ENCODE data around the gene SLC66A1.

SLC66A1 gene

DNA sequence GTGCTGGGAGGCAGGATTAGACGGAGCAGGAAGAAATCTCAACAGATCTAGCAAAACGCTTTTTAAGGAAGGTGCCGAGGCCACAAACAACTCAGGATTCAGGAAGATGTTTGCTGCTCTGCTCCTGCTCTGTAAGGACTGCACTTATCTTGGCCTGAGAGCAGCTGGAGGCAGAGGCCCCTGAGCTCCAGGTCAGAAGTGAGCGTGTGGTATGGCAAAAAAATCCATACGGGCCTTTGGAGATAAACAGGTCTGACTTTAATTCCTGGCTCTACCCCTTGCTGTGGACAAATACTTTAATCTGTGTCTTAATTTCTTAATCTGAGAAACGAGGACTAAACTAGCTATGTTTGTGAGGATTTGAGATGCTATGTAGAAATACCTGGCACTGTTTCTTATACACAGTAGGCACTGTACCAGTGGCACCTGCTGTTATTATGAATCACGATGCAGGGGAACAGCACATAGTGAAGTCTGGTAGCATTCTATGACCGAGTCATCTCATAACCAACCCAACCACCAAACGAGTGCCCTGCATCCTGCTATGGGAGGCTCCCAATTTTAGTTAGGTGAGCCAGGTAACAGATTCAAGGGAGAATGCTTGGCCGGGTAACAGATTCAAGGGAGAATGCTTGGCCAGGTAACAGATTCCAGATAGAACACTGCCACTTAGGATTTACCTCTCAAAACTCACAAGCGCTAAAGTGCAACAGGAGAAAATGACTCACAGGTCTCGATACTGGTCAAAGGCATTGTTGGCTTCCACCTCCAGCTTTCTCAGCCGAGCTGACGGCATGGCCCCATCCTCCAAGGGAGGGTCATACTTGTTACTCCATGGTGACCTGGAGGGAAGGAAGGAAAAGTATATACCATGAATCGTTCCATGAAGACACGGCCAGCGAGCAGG, 65.9 kb downstream of the SLC66A1 start:
- no peak for DNase-seq (ENCODE audit: low read depth in 3 of 3)
